Ovary (tissue), 9 donors: ENCODE measurements around the gene FBXO36. TPM values are rescaled to one million over a fixed set of nuclear protein-coding genes. Genes with fewer than 3 reads are reported as not detected.

ENCODE experiments used
- DNase-seq, 5 donors: peaks; one replicate each; pipeline ENCODE4 v3.0.0-alpha.2; 2019 to 2020
- H3K27ac ChIP-seq, 2 donors: fragments of 200-600 bp; one replicate each; pipeline versions ENCODE4 v1.5.1 to v1.8.0; 2019 to 2022
- H3K27me3 ChIP-seq: fragments of 200-600 bp; one replicate; pipeline ENCODE4 v1.8.0; 2022
- H3K36me3 ChIP-seq: fragments of 200-600 bp; sonication (generic); one replicate; pipeline ENCODE4 v1.5.1; 2019
- H3K4me1 ChIP-seq: one replicate; pipeline ENCODE4 v1.8.1; 2013; ENCODE audit warnings: mild to moderate bottlenecking, moderate library complexity; ENCODE audit not compliant: insufficient read depth
- H3K4me3 ChIP-seq: fragments of 200-600 bp; sonication (generic); one replicate; pipeline ENCODE4 v1.5.1; 2017
- H3K9me3 ChIP-seq, 2 donors: fragments of 200-600 bp in 1 of 2; sonication (generic) in 1 of 2; one replicate each; pipeline versions ENCODE4 v1.5.1 to v1.8.1; 2013 to 2019; ENCODE audit warnings: mild to moderate bottlenecking in 1 of 2, moderate library complexity in 1 of 2
- EP300 ChIP-seq: sonication (generic); formaldehyde crosslinking; IDR thresholded peaks from one replicate; pipeline ENCODE4 v1.6.1; 2017; ENCODE audit warnings: antibody characterized with exemption
- POLR2A ChIP-seq: fragments of 450-650 bp; IDR thresholded peaks from one replicate; pipeline ENCODE4 v1.6.1; 2017; ENCODE audit warnings: antibody characterized with exemption, mild to moderate bottlenecking, moderate library complexity
- WGBS, 3 donors: extraction: QIAGEN DNeasy Blood & Tissue Kit in 1 of 3; methylation state at CpG; one replicate each; pipeline versions ENCODE4 v1.1.5 to v1.1.7; 2013 to 2017; 5-methylcytosine and 5-hydroxymethylcytosine counted together
- intact Hi-C, 4 donors: fragments of 100-400 bp; cut with DNase I; formaldehyde crosslinking; loops; one replicate each; pipeline versions ENCODE4 v1.11.0 to v1.15.1; 2022 to 2023
- polyA plus RNA-seq, 2 donors: library from polyadenylated mRNA; stranded (reverse); fragments of 200-250 nt in 1 of 2; fragments of 350-450 nt in 1 of 2; fragmentation: Illumina TruSeq in 1 of 2; extraction: RNeasy Lipid Tissue Mini Kit (QIAGEN cat#74804) in 1 of 2; gene quantifications; one replicate each; pipeline ENCODE4 v1.2.3, GENCODE V29; 2013 to 2014
- total RNA-seq, 7 donors: library from RNA; depleted of rRNA in 2 of 7; stranded (reverse); fragments of >200 nt in 2 of 7; fragmentation: NEBNext Ultra II Directional in 3 of 7; extraction: Animal tissue kit (Norgen Biotek cat#: 25700) in 3 of 7; gene quantifications; one replicate each; pipeline versions ENCODE4 v1.1.0 to v1.2.4, GENCODE V29; 2016 to 2023
- TF ChIP-seq, protein P1 (sequence below), 3 donors: fragments of 450-650 bp in 2 of 3; fragments of 200-600 bp in 1 of 3; IDR thresholded peaks; one replicate each; pipeline versions ENCODE4 v1.5.1 to v1.8.0; 2016 to 2022; ENCODE audit warnings: antibody characterized with exemption in 3 of 3, mild to moderate bottlenecking in 1 of 3
- donor health status: DM: no; HTN: no; CAD: no; lungs with moderate emphysema.
- donor health status: DM: no; HTN: no; CAD: no.
- donor health status: Bipolar disorder and iron deficiency.
- donor health status: DM: yes; HTN: yes; CAD: no.
- donor health status: DM: no; HTN: no; CAD: no.
- donor health status: DM: yes; HTN: yes; CAD: no.

Gene FBXO36
- total and polyA plus RNA-seq, 9 donors: 1.5 to 8.4 (median 3.7) TPM

DNA sequence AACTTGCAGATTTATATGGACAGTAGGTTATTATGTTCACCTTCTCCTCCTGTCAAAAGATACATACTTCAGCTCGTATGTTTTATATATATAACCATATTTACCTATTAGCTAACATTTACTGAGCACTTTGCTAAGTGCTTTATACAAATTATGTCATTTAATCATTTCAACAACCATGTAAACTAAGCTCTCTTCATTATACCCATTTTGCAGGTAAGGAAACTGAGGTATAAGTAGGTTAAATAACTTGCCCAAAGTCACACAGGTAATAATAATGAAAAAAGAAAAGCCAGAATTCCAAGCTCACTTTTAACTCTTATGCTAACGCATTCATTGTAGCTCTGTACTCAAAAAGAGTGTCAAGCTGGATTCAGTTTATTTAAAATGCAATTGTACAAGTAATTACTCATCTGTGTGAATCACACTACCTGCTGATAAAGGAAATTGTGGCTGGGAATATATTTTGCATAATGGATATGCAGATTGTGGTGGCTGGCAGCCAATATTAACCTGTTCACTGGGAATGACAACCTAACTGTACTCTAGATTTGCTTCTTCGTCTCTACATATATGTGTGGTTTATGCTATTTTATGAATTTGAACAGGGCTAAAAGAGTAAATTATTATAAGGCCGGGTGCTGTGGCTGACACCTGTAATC, 125.8 kb downstream of the FBXO36 start:
- H3K27ac ChIP-seq: no peak overlapping the region
- no peaks in the 10 kb centered on the region for H3K36me3 ChIP-seq
- WGBS, 3 donors: 94 to 96% (median 95%) methylated on average over 4 of the region's 4 CpGs
- no peaks in the 10 kb centered on the region for H3K27me3 ChIP-seq
- no peaks in the 10 kb centered on the region for H3K4me1 ChIP-seq
- TF ChIP-seq, protein P1, sequence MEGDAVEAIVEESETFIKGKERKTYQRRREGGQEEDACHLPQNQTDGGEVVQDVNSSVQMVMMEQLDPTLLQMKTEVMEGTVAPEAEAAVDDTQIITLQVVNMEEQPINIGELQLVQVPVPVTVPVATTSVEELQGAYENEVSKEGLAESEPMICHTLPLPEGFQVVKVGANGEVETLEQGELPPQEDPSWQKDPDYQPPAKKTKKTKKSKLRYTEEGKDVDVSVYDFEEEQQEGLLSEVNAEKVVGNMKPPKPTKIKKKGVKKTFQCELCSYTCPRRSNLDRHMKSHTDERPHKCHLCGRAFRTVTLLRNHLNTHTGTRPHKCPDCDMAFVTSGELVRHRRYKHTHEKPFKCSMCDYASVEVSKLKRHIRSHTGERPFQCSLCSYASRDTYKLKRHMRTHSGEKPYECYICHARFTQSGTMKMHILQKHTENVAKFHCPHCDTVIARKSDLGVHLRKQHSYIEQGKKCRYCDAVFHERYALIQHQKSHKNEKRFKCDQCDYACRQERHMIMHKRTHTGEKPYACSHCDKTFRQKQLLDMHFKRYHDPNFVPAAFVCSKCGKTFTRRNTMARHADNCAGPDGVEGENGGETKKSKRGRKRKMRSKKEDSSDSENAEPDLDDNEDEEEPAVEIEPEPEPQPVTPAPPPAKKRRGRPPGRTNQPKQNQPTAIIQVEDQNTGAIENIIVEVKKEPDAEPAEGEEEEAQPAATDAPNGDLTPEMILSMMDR (IDR thresholded peaks at IDR 0.05): no peak
- TF ChIP-seq EP300 (no peak), POLR2A (no peak)
- no peaks in the 10 kb centered on the region for H3K9me3 ChIP-seq
- intact Hi-C loops: no loop called here
- H3K4me3 ChIP-seq: no peak overlapping the region
- DNase-seq: no peak

DNA sequence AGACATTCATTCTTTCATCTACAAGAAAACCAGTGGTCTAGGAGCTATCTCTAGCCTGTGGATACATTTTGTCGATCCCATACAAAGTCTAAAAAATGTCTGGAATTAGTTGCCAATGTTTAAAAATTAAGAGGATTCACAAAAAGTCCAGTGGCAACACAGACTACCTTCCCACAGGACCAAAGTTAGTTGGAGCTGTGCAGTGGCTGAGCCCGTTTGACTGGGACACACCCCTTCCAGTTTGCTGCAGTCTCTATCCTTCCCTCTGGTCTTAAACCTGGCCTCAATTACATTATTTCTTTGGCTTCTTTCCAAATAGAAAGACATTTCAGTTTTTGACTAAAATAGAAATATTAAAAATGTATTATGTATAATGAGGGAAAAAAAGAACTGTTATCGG, 127.8 kb downstream of the FBXO36 start:
- H3K4me1 ChIP-seq: no peaks in the 10 kb centered on the region
- intact Hi-C loops: no loop called here
- no peak for DNase-seq
- no peak overlapping the region for H3K4me3 ChIP-seq
- H3K36me3 ChIP-seq: no peaks in the 10 kb centered on the region
- H3K27ac ChIP-seq: no peak overlapping the region
- WGBS, 3 donors: 53 to 61% (median 54%) methylated on average over 3 of the region's 3 CpGs
- no peaks in the 10 kb centered on the region for H3K9me3 ChIP-seq
- no peaks in the 10 kb centered on the region for H3K27me3 ChIP-seq
- TF ChIP-seq EP300: no peak
- TF ChIP-seq, protein P1 (IDR thresholded peaks at IDR 0.05): no peak
- TF ChIP-seq POLR2A: no peak

DNA sequence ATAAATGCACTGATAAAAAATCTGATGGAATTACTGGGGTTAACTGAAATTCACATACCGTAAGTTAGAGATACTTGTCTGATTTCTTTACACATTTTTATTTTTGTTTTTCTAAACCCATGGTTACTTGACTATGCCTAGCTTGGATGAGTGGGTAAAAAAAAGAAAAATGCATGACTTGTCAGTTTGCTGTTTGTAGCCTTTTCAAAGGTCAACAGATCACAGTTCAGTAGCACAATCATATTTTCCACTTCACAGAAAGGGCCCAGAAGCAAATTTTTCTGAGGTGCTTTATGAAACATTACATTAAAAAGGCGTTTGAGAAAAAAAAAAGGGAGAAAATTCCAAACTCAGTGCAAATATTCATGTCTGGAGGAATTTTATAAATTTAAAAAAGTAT, 130.0 kb downstream of the FBXO36 start:
- intact Hi-C loops: no loop called here
- H3K9me3 ChIP-seq: no peaks in the 10 kb centered on the region

DNA sequence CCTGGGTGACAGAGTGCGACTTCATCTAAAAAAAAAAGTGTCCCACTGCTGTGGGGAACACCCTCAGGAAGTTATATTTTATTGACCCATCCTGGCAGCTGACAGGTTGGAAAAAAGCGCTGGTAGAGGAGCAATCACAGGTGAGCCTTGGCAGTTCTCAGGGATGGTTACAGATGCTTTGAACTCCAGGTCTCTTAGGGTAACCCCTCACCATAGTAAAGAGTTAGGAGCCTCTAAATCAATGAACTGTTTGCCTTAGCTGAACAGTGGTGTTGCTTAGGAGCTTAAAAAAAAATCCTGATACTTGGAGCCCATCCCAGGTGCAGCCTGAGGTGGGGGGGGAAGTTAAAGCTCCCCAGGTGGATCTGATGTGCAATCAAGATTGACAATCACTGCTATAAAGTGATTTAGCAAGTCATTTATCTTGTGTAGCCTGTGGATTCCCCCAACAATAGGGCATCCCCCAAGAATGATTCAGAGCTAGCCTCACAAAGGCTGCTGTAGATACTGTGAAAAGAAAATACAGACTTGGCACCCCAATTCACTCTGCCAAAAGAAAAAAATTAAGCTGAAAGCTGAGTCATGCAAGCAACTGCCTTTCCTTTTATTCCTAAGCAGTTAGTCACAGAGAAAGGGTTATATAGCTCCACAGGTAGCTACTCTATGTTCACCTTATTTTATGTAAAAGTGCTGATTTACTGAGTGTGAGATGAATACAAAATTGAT, 131.6 kb downstream of the FBXO36 start:
- DNase-seq: no peak
- TF ChIP-seq POLR2A: no peak
- TF ChIP-seq, protein P1 (IDR thresholded peaks at IDR 0.05): no peak
- TF ChIP-seq EP300: no peak
- no peak overlapping the region for H3K4me3 ChIP-seq
- H3K4me1 ChIP-seq: no peaks in the 10 kb centered on the region
- H3K27ac ChIP-seq: no peak overlapping the region
- H3K27me3 ChIP-seq: no peaks in the 10 kb centered on the region
- 92 to 100% (median 95%) methylated on average over 2 of the region's 2 CpGs for WGBS, 3 donors
- intact Hi-C loops: no loop called here
- H3K36me3 ChIP-seq: no peaks in the 10 kb centered on the region
- H3K9me3 ChIP-seq: no peaks in the 10 kb centered on the region

More for the DNA sequence above, 130.0 kb downstream of the FBXO36 start:
- Histone ChIP-seq H3K4me3 (no peak overlapping the region), H3K27me3 (no peaks in the 10 kb centered on the region), H3K4me1 (no peaks in the 10 kb centered on the region), H3K36me3 (no peaks in the 10 kb centered on the region), H3K27ac (no peak overlapping the region)
- no peak for DNase-seq
- WGBS, 3 donors: 28 to 32% (median 31%) methylated on average over 2 of the region's 2 CpGs
- TF ChIP-seq POLR2A (no peak), EP300 (no peak)
- TF ChIP-seq, protein P1 (IDR thresholded peaks at IDR 0.05): no peak
